ENCODE results near the gene OAS3.
"Not testable (repeated sequence)": the region's sequence is repeated elsewhere in the genome, so short reads cannot be mapped to it uniquely, and the experiment has no call there.

Gene OAS3

DNA sequence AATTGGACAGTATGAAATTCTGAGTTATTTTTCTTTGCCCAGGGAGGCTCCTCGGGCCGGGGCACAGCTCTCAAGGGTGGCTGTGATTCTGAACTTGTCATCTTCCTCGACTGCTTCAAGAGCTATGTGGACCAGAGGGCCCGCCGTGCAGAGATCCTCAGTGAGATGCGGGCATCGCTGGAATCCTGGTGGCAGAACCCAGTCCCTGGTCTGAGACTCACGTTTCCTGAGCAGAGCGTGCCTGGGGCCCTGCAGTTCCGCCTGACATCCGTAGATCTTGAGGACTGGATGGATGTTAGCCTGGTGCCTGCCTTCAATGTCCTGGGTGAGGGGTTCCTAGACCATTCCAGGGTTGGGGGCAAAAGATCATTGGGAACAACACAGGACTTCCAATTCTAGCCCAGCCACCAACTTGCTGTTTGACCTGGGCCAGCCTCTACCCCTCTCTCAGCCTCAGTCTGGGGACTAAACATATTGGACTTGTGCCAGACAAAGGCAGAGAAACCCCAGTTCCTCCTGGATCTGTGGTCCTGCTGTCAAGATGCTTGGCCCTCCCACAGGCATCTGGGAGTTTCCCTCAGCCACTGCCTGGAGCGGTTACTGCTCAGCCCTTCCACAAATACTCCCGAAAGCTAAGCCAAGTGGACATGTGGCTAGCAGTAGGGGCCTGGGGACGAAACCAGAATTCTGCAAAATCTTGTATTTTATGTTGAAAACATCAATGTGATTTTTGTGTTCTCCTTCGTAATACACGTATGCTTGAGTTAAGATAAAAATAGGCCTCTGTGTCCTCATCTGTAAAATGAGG is 3.5 kb downstream of the OAS3 start:
- Histone ChIP-seq H3K27ac (ENCODE audit: low read depth, low read length) (no peak overlapping the region), H3K4me3 (ENCODE audit: low read depth, low read length) (no peak overlapping the region), H3K27me3 (ENCODE audit: insufficient read depth, low read length) (no peaks in the 10 kb centered on the region), H3K79me2 (ENCODE audit: control insufficient read depth, insufficient read depth, low read length, unreplicated experiment) (peaks cover 67% of the 10 kb centered on the region), H3K4me1 (ENCODE audit: control insufficient read depth, insufficient read depth, low read length, unreplicated experiment) (peaks cover 16% of the 10 kb centered on the region), H2AFZ (ENCODE audit: low read length, unreplicated experiment) (no peak overlapping the region), H3K36me3 (ENCODE audit: insufficient read depth, low read length) (peaks cover 43% of the 10 kb centered on the region)

- Histone ChIP-seq H3K27ac (ENCODE audit: low read depth, low read length) (no peak overlapping the region), H3K4me3 (ENCODE audit: low read depth, low read length) (no peak overlapping the region), H3K27me3 (ENCODE audit: insufficient read depth, low read length) (no peaks in the 10 kb centered on the region), H2AFZ (ENCODE audit: low read length, unreplicated experiment) (no peak overlapping the region), H3K4me1 (ENCODE audit: control insufficient read depth, insufficient read depth, low read length, unreplicated experiment) (peaks cover 16% of the 10 kb centered on the region), H3K79me2 (ENCODE audit: control insufficient read depth, insufficient read depth, low read length, unreplicated experiment) (peaks cover 74% of the 10 kb centered on the region), H3K36me3 (ENCODE audit: insufficient read depth, low read length) (peaks cover 51% of the 10 kb centered on the region)
Measured at GRCh38 chr12:112942572-112942971, 4.3 kb downstream of the OAS3 start.

- Histone ChIP-seq H2AFZ (ENCODE audit: low read length, unreplicated experiment) (no peak overlapping the region), H3K4me1 (ENCODE audit: control insufficient read depth, insufficient read depth, low read length, unreplicated experiment) (peaks cover 12% of the 10 kb centered on the region), H3K4me3 (ENCODE audit: low read depth, low read length) (no peak overlapping the region), H3K36me3 (ENCODE audit: insufficient read depth, low read length) (peaks cover 63% of the 10 kb centered on the region), H3K79me2 (ENCODE audit: control insufficient read depth, insufficient read depth, low read length, unreplicated experiment) (peaks cover 68% of the 10 kb centered on the region), H3K27me3 (ENCODE audit: insufficient read depth, low read length) (no peaks in the 10 kb centered on the region), H3K27ac (ENCODE audit: low read depth, low read length) (no peak overlapping the region)
Measured at GRCh38 chr12:112944024-112944690, 5.9 kb downstream of the OAS3 start.

GRCh38 chr12:112945515-112945914 is 7.2 kb downstream of the OAS3 start:
- H3K4me1 ChIP-seq (ENCODE audit: control insufficient read depth, insufficient read depth, low read length, unreplicated experiment): peaks cover 9% of the 10 kb centered on the region
- H3K4me3 ChIP-seq (ENCODE audit: low read depth, low read length): no peak overlapping the region
- no peak overlapping the region for H2AFZ ChIP-seq (ENCODE audit: low read length, unreplicated experiment)
- peaks cover 59% of the 10 kb centered on the region for H3K79me2 ChIP-seq (ENCODE audit: control insufficient read depth, insufficient read depth, low read length, unreplicated experiment)
- H3K27me3 ChIP-seq (ENCODE audit: insufficient read depth, low read length): no peaks in the 10 kb centered on the region
- H3K27ac ChIP-seq (ENCODE audit: low read depth, low read length): no peak overlapping the region
- peaks cover 64% of the 10 kb centered on the region for H3K36me3 ChIP-seq (ENCODE audit: insufficient read depth, low read length)

GRCh38 chr12:112946236-112947000 is 8.1 kb downstream of the OAS3 start:
- H3K27me3 ChIP-seq (ENCODE audit: insufficient read depth, low read length): no peaks in the 10 kb centered on the region
- no peak overlapping the region for H2AFZ ChIP-seq (ENCODE audit: low read length, unreplicated experiment)
- peaks cover 71% of the 10 kb centered on the region for H3K36me3 ChIP-seq (ENCODE audit: insufficient read depth, low read length)
- peaks cover 7% of the 10 kb centered on the region for H3K4me1 ChIP-seq (ENCODE audit: control insufficient read depth, insufficient read depth, low read length, unreplicated experiment)
- H3K27ac ChIP-seq (ENCODE audit: low read depth, low read length): no peak overlapping the region
- H3K79me2 ChIP-seq (ENCODE audit: control insufficient read depth, insufficient read depth, low read length, unreplicated experiment): peaks cover 52% of the 10 kb centered on the region
- H3K4me3 ChIP-seq (ENCODE audit: low read depth, low read length): no peak overlapping the region

DNA sequence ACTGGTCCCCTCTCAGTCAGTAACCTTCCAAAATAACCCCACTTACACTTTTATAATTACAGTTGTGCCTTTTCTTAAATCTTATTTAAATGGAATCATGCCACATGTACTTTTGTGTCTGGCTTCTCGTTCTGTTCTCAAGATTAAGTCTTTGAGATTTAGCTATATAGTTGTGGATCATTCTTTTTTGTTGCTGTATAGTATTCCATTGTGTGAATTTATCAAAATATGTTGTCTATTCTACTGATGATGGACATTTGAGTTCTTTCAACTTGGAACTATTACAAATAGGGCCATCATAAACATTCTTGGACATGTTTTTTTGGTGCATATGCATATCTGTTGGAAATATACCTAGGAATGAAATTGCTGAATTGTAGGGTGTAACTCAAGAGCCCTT is 9.0 kb downstream of the OAS3 start:
- Histone ChIP-seq H3K79me2 (ENCODE audit: control insufficient read depth, insufficient read depth, low read length, unreplicated experiment) (peaks cover 46% of the 10 kb centered on the region), H3K4me1 (ENCODE audit: control insufficient read depth, insufficient read depth, low read length, unreplicated experiment) (no peaks in the 10 kb centered on the region), H2AFZ (ENCODE audit: low read length, unreplicated experiment) (no peak overlapping the region), H3K36me3 (ENCODE audit: insufficient read depth, low read length) (peaks cover 71% of the 10 kb centered on the region), H3K4me3 (ENCODE audit: low read depth, low read length) (no peak overlapping the region), H3K27ac (ENCODE audit: low read depth, low read length) (no peak overlapping the region), H3K27me3 (ENCODE audit: insufficient read depth, low read length) (no peaks in the 10 kb centered on the region)

GRCh38 chr12:112947761-112948160 is 9.5 kb downstream of the OAS3 start:
- no peaks in the 10 kb centered on the region for H3K4me1 ChIP-seq (ENCODE audit: control insufficient read depth, insufficient read depth, low read length, unreplicated experiment)
- H3K27me3 ChIP-seq (ENCODE audit: insufficient read depth, low read length): no peaks in the 10 kb centered on the region
- H3K79me2 ChIP-seq (ENCODE audit: control insufficient read depth, insufficient read depth, low read length, unreplicated experiment): peaks cover 47% of the 10 kb centered on the region
- no peak overlapping the region for H3K27ac ChIP-seq (ENCODE audit: low read depth, low read length)
- no peak overlapping the region for H2AFZ ChIP-seq (ENCODE audit: low read length, unreplicated experiment)
- H3K36me3 ChIP-seq (ENCODE audit: insufficient read depth, low read length): peaks cover 74% of the 10 kb centered on the region
- H3K4me3 ChIP-seq (ENCODE audit: low read depth, low read length): no peak overlapping the region

GRCh38 chr12:112948806-112949205 is 10.5 kb downstream of the OAS3 start:
- H3K4me3 ChIP-seq (ENCODE audit: low read depth, low read length): no peak overlapping the region
- peaks cover 39% of the 10 kb centered on the region for H3K79me2 ChIP-seq (ENCODE audit: control insufficient read depth, insufficient read depth, low read length, unreplicated experiment)
- no peaks in the 10 kb centered on the region for H3K27me3 ChIP-seq (ENCODE audit: insufficient read depth, low read length)
- H3K4me1 ChIP-seq (ENCODE audit: control insufficient read depth, insufficient read depth, low read length, unreplicated experiment): no peaks in the 10 kb centered on the region
- peaks cover 73% of the 10 kb centered on the region for H3K36me3 ChIP-seq (ENCODE audit: insufficient read depth, low read length)
- H2AFZ ChIP-seq (ENCODE audit: low read length, unreplicated experiment): no peak overlapping the region
- H3K27ac ChIP-seq (ENCODE audit: low read depth, low read length): no peak overlapping the region

DNA sequence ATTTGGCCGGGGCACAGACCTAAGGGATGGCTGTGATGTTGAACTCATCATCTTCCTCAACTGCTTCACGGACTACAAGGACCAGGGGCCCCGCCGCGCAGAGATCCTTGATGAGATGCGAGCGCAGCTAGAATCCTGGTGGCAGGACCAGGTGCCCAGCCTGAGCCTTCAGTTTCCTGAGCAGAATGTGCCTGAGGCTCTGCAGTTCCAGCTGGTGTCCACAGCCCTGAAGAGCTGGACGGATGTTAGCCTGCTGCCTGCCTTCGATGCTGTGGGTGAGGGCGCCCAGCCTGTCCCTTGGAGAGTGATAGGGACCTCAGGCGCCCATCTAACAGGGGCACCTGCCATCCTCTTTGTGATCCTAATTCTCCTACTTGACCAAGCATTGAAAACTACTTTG is 12.4 kb downstream of the OAS3 start:
- Histone ChIP-seq H3K36me3 (ENCODE audit: insufficient read depth, low read length) (peaks cover 57% of the 10 kb centered on the region), H3K79me2 (ENCODE audit: control insufficient read depth, insufficient read depth, low read length, unreplicated experiment) (peaks cover 33% of the 10 kb centered on the region), H3K4me1 (ENCODE audit: control insufficient read depth, insufficient read depth, low read length, unreplicated experiment) (no peaks in the 10 kb centered on the region), H2AFZ (ENCODE audit: low read length, unreplicated experiment) (no peak overlapping the region), H3K27me3 (ENCODE audit: insufficient read depth, low read length) (no peaks in the 10 kb centered on the region), H3K4me3 (ENCODE audit: low read depth, low read length) (no peak overlapping the region), H3K27ac (ENCODE audit: low read depth, low read length) (no peak overlapping the region)

DNA sequence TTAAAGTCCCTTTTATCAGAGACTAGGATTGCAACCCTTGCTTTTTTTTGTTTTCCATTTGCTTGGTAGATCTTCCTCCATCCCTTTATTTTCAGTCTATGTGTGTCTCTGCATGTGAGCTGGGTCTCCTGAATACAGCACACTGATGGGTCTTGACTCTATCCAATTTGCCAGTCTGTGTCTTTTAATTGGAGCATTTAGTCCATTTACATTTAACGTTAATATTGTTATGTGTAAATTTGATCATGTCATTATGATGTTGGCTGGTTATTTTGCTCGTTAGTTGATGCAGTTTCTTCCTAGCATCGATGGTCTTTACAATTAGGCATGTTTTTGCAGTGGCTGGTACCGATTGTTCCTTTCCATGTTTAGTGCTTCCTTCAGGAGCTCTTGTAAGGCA is 18.9 kb downstream of the OAS3 start:
- peaks cover 38% of the 10 kb centered on the region for H3K36me3 ChIP-seq (ENCODE audit: insufficient read depth, low read length)
- not testable (repeated sequence) for H2AFZ ChIP-seq (ENCODE audit: low read length, unreplicated experiment); H3K27ac ChIP-seq (ENCODE audit: low read depth, low read length); H3K4me1 ChIP-seq (ENCODE audit: control insufficient read depth, insufficient read depth, low read length, unreplicated experiment); H3K4me3 ChIP-seq (ENCODE audit: low read depth, low read length); H3K27me3 ChIP-seq (ENCODE audit: insufficient read depth, low read length)
- H3K79me2 ChIP-seq (ENCODE audit: control insufficient read depth, insufficient read depth, low read length, unreplicated experiment): peaks cover 15% of the 10 kb centered on the region
